HepG2 (cell line): ENCODE data around the gene TRMT10C. TPM values are rescaled to one million over a fixed set of nuclear protein-coding genes. Genes with fewer than 3 reads are reported as not detected.

Source experiments
- AGO1 ChIP-seq: fragments of 200-400 bp; formaldehyde crosslinking; IDR thresholded peaks from 2 replicates; pipeline ENCODE4 v1.6.1; 2017; ENCODE audit warnings: mild to moderate bottlenecking, low read depth, low read length, moderate library complexity; ENCODE audit not compliant: poor library complexity, severe bottlenecking
- GATAD1 ChIP-seq: IDR thresholded peaks from 2 replicates; pipeline ENCODE4 v1.6.1; 2016; ENCODE audit warnings: missing genetic modification reagents, missing compliant biosample characterization
- JUN ChIP-seq: sonication (generic); formaldehyde crosslinking; IDR thresholded peaks from 2 replicates; pipeline ENCODE4 v1.4.0; 2020; ENCODE audit warnings: mild to moderate bottlenecking, missing genetic modification reagents
- KMT2A ChIP-seq: sonication (generic); formaldehyde crosslinking; IDR thresholded peaks from 2 replicates; pipeline ENCODE4 v1.4.0; 2020; ENCODE audit warnings: missing genetic modification reagents
- MAFG ChIP-seq: sonication (generic); formaldehyde crosslinking; IDR thresholded peaks from 2 replicates; pipeline ENCODE4 v1.5.1; 2020; ENCODE audit warnings: mild to moderate bottlenecking, missing genetic modification reagents
- MBNL3 ChIP-seq: fragments of 250-450 bp; sonication (Bioruptor Pico); conservative IDR thresholded peaks from 2 replicates; pipeline ENCODE4 v1.8.0; 2022; ENCODE audit warnings: mild to moderate bottlenecking, inconsistent platforms
- MTF2 ChIP-seq: sonication (generic); formaldehyde crosslinking; IDR thresholded peaks from 2 replicates; pipeline ENCODE4 v1.5.0; 2020; ENCODE audit warnings: missing genetic modification reagents, borderline replicate concordance
- MXI1 ChIP-seq: IDR thresholded peaks from 3 replicates; pipeline ENCODE4 v1.6.1; 2012; ENCODE audit warnings: low read depth, low read length, inconsistent platforms, borderline replicate concordance
- POLR2AphosphoS2 ChIP-seq: IDR thresholded peaks from 2 replicates; pipeline ENCODE4 v1.6.1; 2011; ENCODE audit warnings: low read depth, low read length, improper control_type of control experiment
- RFXAP ChIP-seq: sonication (generic); formaldehyde crosslinking; IDR thresholded peaks from 2 replicates; pipeline ENCODE4 v1.4.0; 2020; ENCODE audit warnings: missing genetic modification reagents, borderline replicate concordance
- SP1 ChIP-seq, 2 experiments: fragments of 450-650 bp in 1 of 2; sonication (generic) in 1 of 2; formaldehyde crosslinking in 1 of 2; IDR thresholded peaks; 2 replicates each; pipeline versions ENCODE4 v1.4.0 to v1.6.1; 2016 to 2020; ENCODE audit warnings: missing genetic modification reagents in 1 of 2
- ZFAT ChIP-seq: sonication (generic); formaldehyde crosslinking; conservative IDR thresholded peaks from 2 replicates; pipeline ENCODE4 v1.8.1; 2023; ENCODE audit warnings: missing genetic modification reagents, inconsistent platforms
- ZNF281 ChIP-seq: sonication (generic); formaldehyde crosslinking; IDR thresholded peaks from 2 replicates; pipeline ENCODE4 v1.4.0; 2020; ENCODE audit warnings: missing genetic modification reagents, borderline replicate concordance
- ZNF44 ChIP-seq: sonication (generic); formaldehyde crosslinking; IDR thresholded peaks from 2 replicates; pipeline ENCODE4 v1.5.1; 2020; ENCODE audit warnings: mild to moderate bottlenecking, missing genetic modification reagents
- ZNF816 ChIP-seq: sonication (generic); formaldehyde crosslinking; IDR thresholded peaks from 2 replicates; pipeline ENCODE4 v1.8.0; 2022; ENCODE audit warnings: missing genetic modification reagents, mild to moderate bottlenecking, borderline replicate concordance
- polyA plus RNA-seq, 8 experiments: library from polyadenylated mRNA; depleted of rRNA in 3 of 8; stranded (reverse) in 7 of 8; unstranded in 1 of 8; fragments of >200 nt; fragmentation: Illumina TruSeq in 4 of 8; extraction: Trizol in 4 of 8; gene quantifications; 2 replicates each; pipeline versions ENCODE4 v1.2.1 to v1.2.3, GENCODE V29; 2011 to 2016; ENCODE audit warnings: low read depth in 4 of 8, missing spikeins in 1 of 8, mixed read lengths in 1 of 8; ENCODE audit not compliant: insufficient read depth in 1 of 8
- total RNA-seq, 5 experiments: library from RNA; depleted of rRNA; stranded (reverse); fragments of >200 nt; fragmentation: Illumina TruSeq; extraction: Trizol; gene quantifications; 2 replicates each; pipeline ENCODE4 v1.2.3, GENCODE V29; 2016; ENCODE audit warnings: low read depth in 1 of 5
- TF ChIP-seq, protein P1 (sequence below): sonication (generic); formaldehyde crosslinking; IDR thresholded peaks from 2 replicates; pipeline ENCODE4 v1.4.0; 2020; ENCODE audit warnings: mild to moderate bottlenecking, missing genetic modification reagents, borderline replicate concordance
- TF ChIP-seq, protein P2 (sequence below): sonication (generic); formaldehyde crosslinking; IDR thresholded peaks from 2 replicates; pipeline ENCODE4 v1.4.0; 2020; ENCODE audit warnings: missing genetic modification reagents; ENCODE audit errors: not compliant biosample characterization
- TF ChIP-seq, protein P3 (sequence below): sonication (generic); formaldehyde crosslinking; conservative IDR thresholded peaks from 2 replicates; pipeline ENCODE4 v1.4.0; 2020; ENCODE audit warnings: missing genetic modification reagents

TRMT10C gene
- total and polyA plus RNA-seq, 2 of the 13 experiments (the other 11 are each of a cell fraction or from before 2014, with no cell fraction given) = 10.8 to 39.2 TPM

DNA sequence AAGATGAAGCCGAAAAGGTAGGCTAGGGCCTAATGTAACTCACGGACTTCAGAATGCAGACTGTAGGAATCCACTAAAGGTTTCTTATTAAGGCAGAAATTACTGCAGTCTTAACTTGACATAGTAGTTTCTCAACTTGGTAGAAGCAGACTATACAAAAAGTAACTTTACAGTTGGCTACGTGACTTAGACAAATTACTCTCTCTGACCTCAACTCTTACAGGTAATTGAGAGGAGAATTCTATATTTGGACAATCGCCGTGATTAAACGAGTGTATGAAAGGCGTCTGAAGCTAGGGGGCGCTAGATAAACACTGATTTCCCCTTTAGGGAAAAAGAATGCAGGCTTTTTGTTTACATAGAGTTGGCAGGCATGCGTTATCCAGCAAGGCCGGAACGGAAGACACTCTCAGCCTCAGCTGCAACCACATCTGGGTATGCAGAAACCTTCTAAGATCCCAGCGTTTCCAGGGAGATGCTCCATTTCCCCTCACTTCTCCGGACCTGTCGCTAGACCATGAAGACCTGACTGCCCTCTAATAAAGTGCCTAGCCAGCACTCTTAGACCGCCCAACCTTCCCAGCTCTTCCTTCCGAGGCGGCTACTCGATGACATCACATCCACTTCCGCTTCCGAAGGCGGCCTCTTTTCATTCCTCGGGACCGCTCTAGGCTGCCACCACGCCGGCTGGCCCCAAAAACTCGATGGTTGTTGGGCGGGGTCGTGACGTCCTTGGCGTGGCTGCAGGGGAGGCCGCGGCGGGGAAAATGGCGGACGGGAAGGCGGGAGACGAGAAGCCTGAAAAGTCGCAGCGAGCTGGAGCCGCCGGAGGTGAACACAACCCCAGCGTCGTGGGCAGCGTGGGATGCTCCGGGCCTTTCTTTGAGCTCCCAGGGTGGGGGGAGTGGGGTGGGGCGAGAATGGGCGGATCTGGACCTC lies 12.1 kb downstream of the TRMT10C start, which contains the start of gene PCNP (continued):
- TF ChIP-seq MXI1 = peak; percentile 81; the same call in 2 of the 3 replicates
- no peak for TF ChIP-seq ZNF281
- TF ChIP-seq POLR2AphosphoS2 = peak; percentile 62; the same call in 1 of the 2 replicates
- TF ChIP-seq MAFG (CRISPR knock-in tag) = peak; percentile 88
- TF ChIP-seq, protein P1, sequence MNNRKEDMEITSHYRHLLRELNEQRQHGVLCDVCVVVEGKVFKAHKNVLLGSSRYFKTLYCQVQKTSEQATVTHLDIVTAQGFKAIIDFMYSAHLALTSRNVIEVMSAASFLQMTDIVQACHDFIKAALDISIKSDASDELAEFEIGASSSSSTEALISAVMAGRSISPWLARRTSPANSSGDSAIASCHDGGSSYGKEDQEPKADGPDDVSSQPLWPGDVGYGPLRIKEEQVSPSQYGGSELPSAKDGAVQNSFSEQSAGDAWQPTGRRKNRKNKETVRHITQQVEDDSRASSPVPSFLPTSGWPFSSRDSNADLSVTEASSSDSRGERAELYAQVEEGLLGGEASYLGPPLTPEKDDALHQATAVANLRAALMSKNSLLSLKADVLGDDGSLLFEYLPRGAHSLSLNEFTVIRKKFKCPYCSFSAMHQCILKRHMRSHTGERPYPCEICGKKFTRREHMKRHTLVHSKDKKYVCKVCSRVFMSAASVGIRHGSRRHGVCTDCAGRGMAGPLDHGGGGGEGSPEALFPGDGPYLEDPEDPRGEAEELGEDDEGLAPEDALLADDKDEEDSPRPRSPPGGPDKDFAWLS (CRISPR knock-in tag) = 0 out of 2 replicates have a peak, but pooled peaks have one; percentile 58
- peak; percentile 41; the same call in 1 of the 2 replicates for TF ChIP-seq JUN
- no peak for TF ChIP-seq SP1 (IDR thresholded peaks at IDR 0.05)
- TF ChIP-seq SP1 (CRISPR knock-in tag; IDR thresholded peaks at IDR 0.05) = peak; percentile 70; the same call in 1 of the 2 replicates
- TF ChIP-seq, protein P2, sequence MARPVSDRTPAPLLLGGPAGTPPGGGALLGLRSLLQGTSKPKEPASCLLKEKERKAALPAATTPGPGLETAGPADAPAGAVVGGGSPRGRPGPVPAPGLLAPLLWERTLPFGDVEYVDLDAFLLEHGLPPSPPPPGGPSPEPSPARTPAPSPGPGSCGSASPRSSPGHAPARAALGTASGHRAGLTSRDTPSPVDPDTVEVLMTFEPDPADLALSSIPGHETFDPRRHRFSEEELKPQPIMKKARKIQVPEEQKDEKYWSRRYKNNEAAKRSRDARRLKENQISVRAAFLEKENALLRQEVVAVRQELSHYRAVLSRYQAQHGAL (CRISPR knock-in tag) = no peak
- TF ChIP-seq AGO1 = peak; percentile 67
- TF ChIP-seq GATAD1 (CRISPR knock-in tag) = peak; percentile 96
- TF ChIP-seq MBNL3 (CRISPR knock-in tag) = no peak
- TF ChIP-seq ZNF44 (CRISPR knock-in tag) = 0 out of 2 replicates have a peak, but pooled peaks have one; percentile 40
- TF ChIP-seq, protein P3, sequence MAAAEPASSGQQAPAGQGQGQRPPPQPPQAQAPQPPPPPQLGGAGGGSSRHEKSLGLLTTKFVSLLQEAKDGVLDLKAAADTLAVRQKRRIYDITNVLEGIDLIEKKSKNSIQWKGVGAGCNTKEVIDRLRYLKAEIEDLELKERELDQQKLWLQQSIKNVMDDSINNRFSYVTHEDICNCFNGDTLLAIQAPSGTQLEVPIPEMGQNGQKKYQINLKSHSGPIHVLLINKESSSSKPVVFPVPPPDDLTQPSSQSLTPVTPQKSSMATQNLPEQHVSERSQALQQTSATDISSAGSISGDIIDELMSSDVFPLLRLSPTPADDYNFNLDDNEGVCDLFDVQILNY (CRISPR knock-in tag) = peak; percentile 54; the same call in 1 of the 2 replicates
- no peak for TF ChIP-seq ZFAT (CRISPR knock-in tag)
- TF ChIP-seq RFXAP (CRISPR knock-in tag) = no peak; the same call in 1 of the 2 replicates
- TF ChIP-seq ZNF816 (CRISPR knock-in tag) = no peak
- peak; percentile 72; the same call in 1 of the 2 replicates for TF ChIP-seq KMT2A (CRISPR knock-in tag)
- TF ChIP-seq MTF2 (CRISPR knock-in tag) = peak; percentile 39; the same call in 1 of the 2 replicates
